ENCODE results near the gene KCNT2.

- TF ChIP-seq CTCF (IDR thresholded peaks at IDR 0.05): no peak
- TF ChIP-seq POLR2A (IDR thresholded peaks at IDR 0.05): no peak
Measured at GRCh38 chr1:196516373-196516772, 91.9 kb downstream of the KCNT2 start.

Data from heart left ventricle (tissue), 13 donors.